ENCODE measurements around the gene TTN.

GRCh38 chr2:178783889-178784288 lies 23.3 kb downstream of the TTN start:
- TF ChIP-seq CTCF (IDR thresholded peaks at IDR 0.05) (no peak), EZH2 (IDR thresholded peaks at IDR 0.05) (no peak)
